HK-2 (cell line): Measurements from ENCODE around the gene GNL3L.
"Not testable (repeated sequence)": the region's sequence is repeated elsewhere in the genome, so short reads cannot be mapped to it uniquely, and the experiment has no call there.

Experiments used
- DNase-seq: peaks from one replicate; pipeline ENCODE4 v3.0.0-alpha.2; 2018; ENCODE audit not compliant: unreplicated experiment

Gene GNL3L

DNA sequence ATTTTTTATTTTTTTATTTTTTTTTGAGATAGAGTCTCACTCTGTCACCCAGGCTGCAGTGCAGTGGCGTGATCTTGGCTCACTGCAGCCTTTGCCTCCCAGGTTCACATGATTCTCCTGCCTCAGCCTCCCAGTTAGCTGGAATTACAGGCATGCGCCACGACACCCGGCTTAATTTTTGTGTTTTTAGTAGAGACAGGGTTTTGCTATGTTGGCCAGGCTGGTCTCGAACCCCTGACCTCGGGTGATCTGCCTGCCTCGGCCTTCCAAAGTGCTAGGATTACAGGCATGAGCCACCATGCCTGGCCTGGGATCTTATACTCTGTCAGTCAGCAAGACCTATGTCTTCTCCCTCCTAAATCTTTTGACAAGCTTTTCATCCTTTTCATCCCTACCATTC lies 25.0 kb downstream of the GNL3L start:
- DNase-seq, result not testable (repeated sequence)

DNA sequence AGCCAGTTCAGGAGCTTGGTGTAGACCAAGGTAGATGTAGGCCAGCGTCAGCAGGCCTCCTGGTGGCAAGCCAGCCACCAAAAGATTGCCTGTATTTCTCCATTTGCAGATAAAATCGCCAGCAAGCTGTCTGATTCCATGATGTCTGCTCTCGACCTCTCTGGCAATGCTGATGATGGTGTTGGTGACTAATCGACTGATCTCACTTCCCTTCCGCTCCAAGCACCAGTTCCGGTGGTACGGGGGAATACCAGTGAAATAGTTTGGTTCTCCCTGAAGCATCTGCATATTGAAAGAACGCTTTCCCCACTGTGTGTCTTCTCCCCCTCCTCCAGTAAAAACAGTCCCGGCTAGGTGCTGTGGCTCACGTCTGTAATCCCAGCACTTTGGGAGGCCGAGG lies 30.4 kb downstream of the GNL3L start:
- DNase-seq, result no peak

DNA sequence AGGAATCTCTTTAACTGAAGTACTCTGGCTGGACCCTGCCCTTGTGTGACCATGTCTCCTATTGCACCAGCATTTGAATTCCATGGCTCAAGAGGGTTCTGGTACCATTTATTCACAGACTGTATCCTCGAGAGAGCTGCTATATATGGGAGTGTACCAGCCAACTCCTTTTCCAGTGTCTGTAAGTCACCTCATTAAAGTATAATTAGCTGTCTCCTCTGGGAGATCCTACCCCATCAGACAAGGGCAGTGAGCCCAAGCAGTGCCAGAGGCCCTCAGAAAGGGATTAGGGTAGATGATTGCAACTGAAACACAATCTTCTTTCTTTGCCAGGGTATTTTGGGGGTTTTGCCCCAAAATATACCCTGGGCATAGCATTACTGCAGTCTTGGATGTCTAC lies 31.6 kb downstream of the GNL3L start:
- no peak for DNase-seq

DNA sequence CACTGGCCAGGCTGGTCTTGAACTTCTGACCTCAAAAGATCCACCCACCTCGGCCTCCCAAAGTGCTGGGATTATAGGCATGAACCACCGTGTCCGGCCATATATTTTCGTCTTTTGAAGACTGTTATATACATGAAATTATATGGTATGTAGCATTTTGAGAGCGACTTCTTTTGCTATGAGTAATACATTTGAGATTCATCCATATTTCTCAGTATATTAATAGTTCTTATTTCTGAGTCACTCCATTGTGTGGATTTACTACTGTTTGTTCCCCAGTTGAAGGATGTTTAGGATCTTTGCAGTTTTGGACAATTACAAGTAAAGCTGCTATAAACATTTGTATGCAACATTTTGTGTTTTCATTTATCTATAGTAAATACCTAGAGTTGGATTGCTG lies 34.9 kb downstream of the GNL3L start:
- DNase-seq, result no peak

DNA sequence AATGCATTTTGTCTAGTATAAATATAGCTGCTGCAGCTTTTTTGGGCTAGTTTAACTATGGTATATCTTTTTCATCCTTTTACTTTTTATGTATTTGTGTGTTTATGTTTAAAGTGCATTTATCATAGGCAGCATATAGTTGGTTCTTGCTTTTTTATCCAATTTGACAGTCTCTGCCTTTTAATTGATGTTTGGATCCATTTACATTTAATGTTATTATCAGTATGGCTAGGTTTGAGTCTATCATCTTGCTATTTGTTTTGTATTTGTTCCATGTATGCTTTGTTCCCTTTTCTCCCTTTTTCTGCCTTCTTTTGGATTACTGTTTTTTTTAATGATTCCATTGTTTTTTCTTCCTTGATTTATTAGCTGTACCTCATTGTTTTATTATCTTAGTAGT lies 40.3 kb downstream of the GNL3L start:
- DNase-seq, result no peak

DNA sequence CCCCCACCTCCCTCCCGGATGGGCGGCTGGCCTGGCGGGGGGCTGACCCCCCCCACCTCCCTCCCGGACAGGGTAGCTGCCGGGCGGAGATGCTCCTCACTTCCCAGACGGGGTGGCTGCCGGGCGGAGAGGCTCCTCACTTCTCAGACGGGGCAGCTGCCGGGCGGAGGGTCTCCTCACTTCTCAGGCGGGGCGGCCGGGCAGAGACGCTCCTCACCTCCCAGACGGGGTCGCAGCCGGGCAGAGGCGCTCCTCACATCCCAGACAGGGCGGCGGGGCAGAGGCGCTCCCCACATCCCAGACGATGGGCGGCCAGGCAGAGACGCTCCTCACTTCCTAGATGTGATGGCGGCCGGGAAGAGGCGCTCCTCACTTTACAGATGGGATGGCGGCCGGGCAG lies 42.6 kb downstream of the GNL3L start:
- not testable (repeated sequence) for DNase-seq

DNA sequence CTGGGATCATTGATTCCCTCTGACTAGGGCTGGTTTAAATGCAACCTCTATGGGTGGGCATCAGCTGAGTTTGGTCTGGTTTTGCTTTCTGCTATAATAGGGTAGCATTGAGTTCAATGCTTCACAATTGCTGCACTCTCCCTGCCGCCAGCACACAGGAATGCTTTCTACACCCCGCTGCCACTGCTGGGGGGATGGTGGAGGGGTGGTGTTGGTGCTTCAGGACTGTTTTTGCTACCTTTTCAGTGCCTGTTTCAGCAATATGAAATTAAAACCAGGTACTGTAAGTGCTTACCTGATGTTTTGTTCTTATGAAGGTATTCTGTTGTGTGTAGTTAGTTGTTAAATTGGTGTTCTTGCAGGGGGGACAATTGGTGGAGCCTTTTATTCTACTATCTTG lies 67.7 kb downstream of the GNL3L start:
- no peak for DNase-seq

DNA sequence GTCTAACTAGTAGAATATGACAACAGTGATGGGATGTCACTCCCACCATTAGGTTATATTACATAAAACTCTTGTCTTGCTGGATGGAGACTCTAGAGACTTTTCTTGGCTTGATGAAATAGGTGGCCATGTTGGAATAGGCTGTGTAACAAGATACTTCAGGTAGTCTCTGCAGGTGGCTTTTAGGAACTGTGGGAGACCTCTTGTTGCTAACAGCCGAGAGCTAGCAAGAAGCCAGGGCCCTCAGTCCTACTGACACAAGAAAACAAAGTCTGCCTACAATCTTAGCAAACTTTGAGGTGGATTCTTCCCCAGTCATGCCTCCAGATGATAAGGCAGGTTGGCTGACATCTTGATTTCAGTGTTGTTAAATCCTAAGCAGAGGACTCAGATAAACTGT lies 72.5 kb downstream of the GNL3L start:
- DNase-seq, result no peak
